Measurements from ENCODE around the gene CROT. TPM values are rescaled to one million over a fixed set of nuclear protein-coding genes. Genes with fewer than 3 reads are reported as not detected.
A peak's percentile ranks its signal among the peaks of the same experiment; 100 is the strongest.

Gene CROT
- total RNA-seq, 1 donor from 2014 or later, result 53.4 TPM

DNA sequence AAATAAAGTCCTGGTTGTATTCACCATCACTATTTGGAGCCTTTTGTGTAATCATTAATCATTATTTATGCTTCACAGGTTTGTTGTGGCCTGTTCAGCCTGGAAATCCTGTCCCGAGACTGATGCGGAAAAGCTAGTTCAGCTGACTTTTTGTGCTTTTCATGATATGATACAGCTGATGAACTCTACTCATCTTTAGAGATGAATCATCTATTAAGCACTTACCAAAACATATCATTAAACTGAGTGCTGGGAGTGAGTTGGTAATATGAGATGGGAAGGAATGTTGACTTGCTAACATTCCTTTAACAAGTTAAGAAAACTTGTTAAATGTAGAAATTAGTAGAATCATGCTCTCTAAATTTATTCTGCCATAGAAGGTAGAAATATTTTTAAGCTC is 53.0 kb downstream of the CROT start:
- H3K4me1 ChIP-seq, result no peaks in the 10 kb centered on the region
- no peaks in the 10 kb centered on the region for H3K9me3 ChIP-seq (ENCODE audit: low read depth)
- TF ChIP-seq EZH2 (IDR thresholded peaks at IDR 0.05), result no peak
- no peak for TF ChIP-seq EZH2phosphoT487 (IDR thresholded peaks at IDR 0.05)
- TF ChIP-seq, protein P1, sequence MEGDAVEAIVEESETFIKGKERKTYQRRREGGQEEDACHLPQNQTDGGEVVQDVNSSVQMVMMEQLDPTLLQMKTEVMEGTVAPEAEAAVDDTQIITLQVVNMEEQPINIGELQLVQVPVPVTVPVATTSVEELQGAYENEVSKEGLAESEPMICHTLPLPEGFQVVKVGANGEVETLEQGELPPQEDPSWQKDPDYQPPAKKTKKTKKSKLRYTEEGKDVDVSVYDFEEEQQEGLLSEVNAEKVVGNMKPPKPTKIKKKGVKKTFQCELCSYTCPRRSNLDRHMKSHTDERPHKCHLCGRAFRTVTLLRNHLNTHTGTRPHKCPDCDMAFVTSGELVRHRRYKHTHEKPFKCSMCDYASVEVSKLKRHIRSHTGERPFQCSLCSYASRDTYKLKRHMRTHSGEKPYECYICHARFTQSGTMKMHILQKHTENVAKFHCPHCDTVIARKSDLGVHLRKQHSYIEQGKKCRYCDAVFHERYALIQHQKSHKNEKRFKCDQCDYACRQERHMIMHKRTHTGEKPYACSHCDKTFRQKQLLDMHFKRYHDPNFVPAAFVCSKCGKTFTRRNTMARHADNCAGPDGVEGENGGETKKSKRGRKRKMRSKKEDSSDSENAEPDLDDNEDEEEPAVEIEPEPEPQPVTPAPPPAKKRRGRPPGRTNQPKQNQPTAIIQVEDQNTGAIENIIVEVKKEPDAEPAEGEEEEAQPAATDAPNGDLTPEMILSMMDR (IDR thresholded peaks at IDR 0.05), result no peak
- H2AFZ ChIP-seq (replicated peaks), result no peak overlapping the region
- Mint-ChIP-seq H3K27me3 (ENCODE audit: insufficient read depth, low read depth) (no peaks in the 10 kb centered on the region), H3K9me3 (peaks cover 5% of the 10 kb centered on the region), H3K27ac (no peak overlapping the region), H3K36me3 (peaks cover 13% of the 10 kb centered on the region), H3K4me1 (no peaks in the 10 kb centered on the region), H3K4me3 (no peak overlapping the region)
- H3K4me3 ChIP-seq, result no peak overlapping the region
- H4K20me1 ChIP-seq (ENCODE audit: low read depth), result no peaks in the 10 kb centered on the region
- no peaks in the 10 kb centered on the region for H3F3A ChIP-seq (ENCODE audit: low read depth)
- H3K36me3 ChIP-seq, result peaks cover 7% of the 10 kb centered on the region
- no peaks in the 10 kb centered on the region for H3K27me3 ChIP-seq
- DNase-seq (ENCODE audit: low spot score), result no peak
- no peak overlapping the region for H3K9ac ChIP-seq
- no peaks in the 10 kb centered on the region for H3K79me2 ChIP-seq (ENCODE audit: low read depth)
- H3K27ac ChIP-seq, result no peak overlapping the region
- H3K4me2 ChIP-seq, result no peak overlapping the region

DNA sequence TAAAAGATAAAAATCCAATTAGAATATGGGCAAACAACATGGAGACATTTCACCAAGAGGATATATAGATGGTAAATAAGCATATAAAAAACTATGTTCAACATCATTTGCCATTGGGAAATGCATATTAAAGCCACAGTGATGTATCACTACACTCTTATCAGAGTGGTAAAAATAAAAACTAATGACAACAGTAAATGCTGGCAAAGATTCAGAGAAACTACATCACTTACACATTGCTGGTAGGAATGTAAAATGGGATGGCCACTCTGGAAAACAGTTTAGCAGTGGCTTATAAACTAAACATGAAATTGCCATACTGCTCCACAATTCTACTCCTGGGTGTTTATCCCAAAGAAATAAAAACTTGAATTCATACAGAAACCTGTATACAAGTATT is 59.2 kb downstream of the CROT start:
- H3K4me2 ChIP-seq, result no peak overlapping the region
- H2AFZ ChIP-seq (replicated peaks), result no peak overlapping the region
- H3F3A ChIP-seq (ENCODE audit: low read depth), result no peaks in the 10 kb centered on the region
- TF ChIP-seq EZH2phosphoT487 (IDR thresholded peaks at IDR 0.05) (no peak), EZH2 (IDR thresholded peaks at IDR 0.05) (no peak)
- TF ChIP-seq, protein P1 (IDR thresholded peaks at IDR 0.05), result no peak
- no peak overlapping the region for H3K4me3 Mint-ChIP-seq
- no peak overlapping the region for H3K9ac ChIP-seq
- no peaks in the 10 kb centered on the region for H3K9me3 ChIP-seq (ENCODE audit: low read depth)
- H3K27ac ChIP-seq, result no peak overlapping the region
- H3K4me3 ChIP-seq, result no peak overlapping the region
- H3K9me3 Mint-ChIP-seq, result no peaks in the 10 kb centered on the region
- peaks cover 6% of the 10 kb centered on the region for H3K4me1 ChIP-seq
- no peaks in the 10 kb centered on the region for H3K36me3 Mint-ChIP-seq
- no peaks in the 10 kb centered on the region for H3K4me1 Mint-ChIP-seq
- H3K36me3 ChIP-seq, result no peaks in the 10 kb centered on the region
- no peak for DNase-seq (ENCODE audit: low spot score)
- no peaks in the 10 kb centered on the region for H3K79me2 ChIP-seq (ENCODE audit: low read depth)
- no peak overlapping the region for H3K27ac Mint-ChIP-seq
- H3K27me3 Mint-ChIP-seq (ENCODE audit: insufficient read depth, low read depth), result no peaks in the 10 kb centered on the region
- no peaks in the 10 kb centered on the region for H3K27me3 ChIP-seq
- H4K20me1 ChIP-seq (ENCODE audit: low read depth), result no peaks in the 10 kb centered on the region

DNA sequence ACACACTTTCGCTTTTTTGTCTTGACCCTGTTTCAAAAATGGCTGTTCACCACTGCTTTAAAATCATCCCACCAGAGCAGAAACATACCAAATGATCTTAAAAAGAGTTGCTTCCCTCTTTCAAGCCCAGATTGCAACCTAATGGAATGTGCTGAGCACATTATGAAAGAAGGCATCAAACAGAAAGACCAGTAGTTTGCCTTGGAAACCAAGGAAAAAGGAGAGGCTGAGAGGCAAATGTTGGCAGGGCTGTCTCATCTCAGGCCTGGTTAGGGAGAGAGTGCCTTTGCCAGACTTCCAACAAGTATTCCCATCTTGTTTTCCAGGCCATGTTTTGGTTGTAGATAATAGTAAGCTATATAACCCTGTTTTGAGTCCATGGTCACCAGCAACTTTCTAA is 65.7 kb downstream of the CROT start:
- Mint-ChIP-seq H3K27ac (no peak overlapping the region), H3K4me3 (no peak overlapping the region), H3K27me3 (ENCODE audit: insufficient read depth, low read depth) (peaks cover 2% of the 10 kb centered on the region), H3K4me1 (peaks cover 16% of the 10 kb centered on the region), H3K9me3 (no peaks in the 10 kb centered on the region), H3K36me3 (no peaks in the 10 kb centered on the region)
- no peaks in the 10 kb centered on the region for H3K79me2 ChIP-seq (ENCODE audit: low read depth)
- H3K4me1 ChIP-seq, result peaks cover 32% of the 10 kb centered on the region
- H3F3A ChIP-seq (ENCODE audit: low read depth), result peaks cover 21% of the 10 kb centered on the region
- H2AFZ ChIP-seq (replicated peaks), result peak overlapping the region; percentile 86
- H3K4me3 ChIP-seq, result no peak overlapping the region
- H3K27ac ChIP-seq, result no peak overlapping the region
- no peaks in the 10 kb centered on the region for H3K36me3 ChIP-seq
- H4K20me1 ChIP-seq (ENCODE audit: low read depth), result no peaks in the 10 kb centered on the region
- H3K9me3 ChIP-seq (ENCODE audit: low read depth), result no peaks in the 10 kb centered on the region
- H3K27me3 ChIP-seq, result no peaks in the 10 kb centered on the region
- H3K4me2 ChIP-seq, result no peak overlapping the region
- TF ChIP-seq EZH2phosphoT487 (IDR thresholded peaks at IDR 0.05) (no peak), EZH2 (IDR thresholded peaks at IDR 0.05) (no peak)
- TF ChIP-seq, protein P1 (IDR thresholded peaks at IDR 0.05), result no peak
- H3K9ac ChIP-seq, result no peak overlapping the region
- no peak for DNase-seq (ENCODE audit: low spot score)

Measured in neural progenitor cell (in vitro differentiated cells).